Fibroblast of the conjunctiva (primary cell): Measurements from ENCODE around the gene BCAS3.
"Not testable (repeated sequence)": the region's sequence is repeated elsewhere in the genome, so short reads cannot be mapped to it uniquely, and the experiment has no call there.

Experiments used
- DNase-seq: peaks from one replicate; pipeline ENCODE4 v3.0.0-alpha.2; 2010; ENCODE audit warnings: low read depth

BCAS3 gene

DNA sequence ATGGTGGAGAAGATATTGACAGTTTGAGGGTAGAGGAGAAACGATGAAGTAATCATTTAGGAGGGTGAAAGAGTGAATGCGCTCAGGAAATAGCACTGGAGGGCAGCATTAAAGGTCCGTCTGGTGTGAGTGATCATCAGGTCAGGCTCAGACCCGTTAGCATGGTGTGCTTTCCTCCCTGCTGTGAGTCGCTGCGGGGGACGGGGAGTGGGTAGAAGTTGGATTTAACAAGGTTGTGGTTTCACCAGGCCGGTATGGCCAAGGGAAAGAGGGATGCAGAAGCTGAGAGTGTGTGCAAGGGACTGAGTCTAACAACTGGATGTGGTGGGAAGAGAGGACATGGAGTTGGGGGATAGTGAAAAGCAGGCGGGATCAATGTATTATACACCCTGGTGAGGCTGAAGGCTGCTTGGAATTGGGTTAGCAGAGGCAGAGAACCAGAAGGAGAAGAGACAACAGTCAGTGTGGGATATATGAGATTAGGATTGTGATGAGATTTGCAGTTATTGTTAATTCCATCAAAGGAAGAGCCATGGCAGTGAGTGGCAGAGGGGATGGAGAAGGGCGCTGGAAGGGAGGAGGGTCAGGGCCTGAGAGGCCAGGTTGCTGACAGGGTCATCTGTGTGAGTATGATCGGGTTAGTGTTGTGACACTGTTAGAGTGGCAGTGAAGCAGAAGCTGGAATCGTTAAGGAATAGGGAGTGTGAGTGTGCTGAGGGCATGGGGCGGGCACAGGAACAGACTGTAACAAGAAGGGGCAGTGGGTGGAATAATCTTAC lies 663.0 kb downstream of the BCAS3 start:
- no peak for DNase-seq

DNA sequence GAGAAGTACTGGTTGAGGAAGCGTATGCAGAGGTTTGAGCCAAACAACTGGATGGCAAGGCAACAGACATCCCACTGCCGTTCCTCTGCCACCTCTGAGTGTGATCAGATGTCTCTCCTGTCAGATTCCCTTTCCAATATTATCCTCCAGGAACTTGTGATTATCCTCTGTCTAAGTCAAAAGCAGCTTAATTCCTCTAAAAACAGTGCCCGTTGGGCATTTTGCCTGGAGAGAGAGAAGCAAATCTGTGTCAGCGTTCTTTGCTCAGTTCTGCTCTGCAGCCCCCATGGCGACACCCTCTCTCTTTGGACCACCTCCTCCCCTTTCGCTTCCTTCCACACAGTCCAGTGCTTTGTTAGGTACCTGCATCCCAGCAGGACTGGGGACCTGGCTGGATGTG lies 665.9 kb downstream of the BCAS3 start:
- DNase-seq, result no peak

DNA sequence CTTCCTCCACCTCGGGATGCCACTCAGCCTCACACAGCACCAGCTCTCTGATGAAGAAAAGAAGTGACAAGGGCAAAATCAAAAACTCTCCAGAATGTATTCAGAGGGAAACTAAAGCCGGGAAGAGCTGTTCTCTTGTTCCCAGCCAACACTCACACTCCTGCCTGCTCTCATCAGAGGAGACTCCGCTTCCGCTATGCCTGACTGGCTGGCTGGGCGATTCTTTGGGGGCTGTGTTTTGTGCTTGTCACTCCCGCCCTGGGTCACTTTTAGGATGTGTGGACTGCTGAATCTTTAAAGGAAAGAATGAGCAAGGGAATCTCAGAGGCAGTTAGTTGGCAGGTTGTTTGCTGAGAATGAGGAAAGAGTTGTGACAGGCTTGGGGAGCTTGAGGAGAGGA lies 667.4 kb downstream of the BCAS3 start:
- no peak for DNase-seq

DNA sequence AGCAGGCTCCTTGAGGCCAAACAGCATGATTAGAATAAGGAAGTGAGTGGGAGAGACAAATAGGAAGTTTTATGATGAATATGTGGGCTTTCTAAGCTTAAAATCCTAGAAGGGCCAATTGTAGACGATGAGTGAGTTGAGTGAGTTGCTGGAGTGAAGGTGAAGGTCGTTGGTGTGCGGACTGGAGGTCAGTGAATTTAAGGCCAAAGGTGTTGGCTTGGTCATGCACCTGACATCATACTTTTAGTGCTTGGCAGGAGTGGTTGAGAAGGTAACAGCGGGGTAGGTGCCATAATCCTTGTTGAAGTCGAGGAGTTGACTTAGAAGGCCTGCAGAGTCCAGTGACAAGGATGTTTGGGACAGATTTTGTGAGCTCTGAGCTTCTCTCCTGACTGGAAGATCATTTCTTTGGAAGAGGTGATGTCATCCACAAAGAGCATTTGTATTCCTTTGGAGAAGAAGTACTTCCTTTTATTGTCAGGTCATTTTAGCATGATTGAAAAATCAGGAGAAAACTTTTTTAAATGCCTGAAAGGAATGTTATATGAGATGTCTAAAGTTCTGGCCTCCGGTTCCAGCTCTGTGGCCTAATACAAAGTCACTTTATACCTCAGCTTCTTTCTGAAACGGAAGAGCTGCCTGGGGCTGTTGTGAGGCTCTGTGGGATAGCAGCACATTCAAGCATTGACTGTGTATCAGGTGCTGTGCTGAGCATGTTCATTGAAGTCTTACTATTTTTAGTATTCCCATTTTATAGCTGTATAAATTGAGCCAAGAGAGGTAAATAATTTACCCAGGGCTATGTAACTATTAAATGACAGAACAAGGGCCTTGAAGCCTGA lies 668.4 kb downstream of the BCAS3 start:
- DNase-seq, result no peak

DNA sequence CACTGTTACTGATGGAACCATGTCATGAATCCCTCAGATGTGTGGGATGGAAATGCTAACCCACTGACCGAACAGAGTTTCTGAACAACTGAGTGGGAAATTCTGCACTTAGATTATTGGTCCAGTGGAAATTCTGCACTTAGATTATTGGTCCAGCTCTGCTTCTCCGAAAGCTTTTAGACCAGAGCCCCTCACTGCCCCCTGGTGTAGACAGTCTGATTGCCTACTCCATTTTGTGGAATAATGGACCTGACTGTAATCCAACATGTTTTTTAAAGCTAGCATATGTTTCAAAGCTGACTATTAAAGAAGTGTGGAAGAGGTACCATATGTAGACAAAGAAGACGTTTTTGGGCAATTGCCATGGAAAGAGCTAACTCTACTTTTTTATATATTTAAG lies 671.7 kb downstream of the BCAS3 start:
- DNase-seq, result no peak

DNA sequence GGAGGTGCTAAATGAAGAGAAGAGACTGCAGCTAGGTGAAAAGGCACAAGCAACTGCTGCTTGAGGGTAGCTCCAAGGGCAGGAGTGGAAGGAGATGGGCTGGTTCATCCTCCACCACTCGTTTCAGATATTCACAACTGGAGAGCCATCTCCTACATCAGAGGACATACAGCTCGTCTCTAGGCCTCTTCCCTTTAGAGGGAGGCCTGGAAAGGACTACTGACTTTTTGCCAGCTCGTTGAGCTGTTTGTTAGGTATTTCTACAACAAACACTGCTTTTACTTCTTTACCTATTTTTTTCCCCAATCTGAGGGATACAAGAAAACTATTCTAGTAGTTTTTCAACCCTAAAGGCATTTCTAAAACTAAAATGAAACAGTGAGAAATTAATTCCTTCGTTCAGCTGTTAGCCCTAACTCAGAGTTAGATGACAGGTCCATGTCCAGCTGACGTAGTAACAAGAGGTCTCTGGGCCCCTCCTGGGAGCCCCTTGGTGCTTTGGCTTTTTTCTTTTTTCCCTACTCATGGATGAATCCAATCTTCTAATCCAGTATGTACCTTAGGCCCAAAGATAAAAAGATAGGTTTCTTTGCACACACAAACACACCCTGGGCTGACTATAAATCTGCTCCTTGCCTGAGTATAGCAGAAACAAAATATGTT lies 674.2 kb downstream of the BCAS3 start:
- no peak for DNase-seq

DNA sequence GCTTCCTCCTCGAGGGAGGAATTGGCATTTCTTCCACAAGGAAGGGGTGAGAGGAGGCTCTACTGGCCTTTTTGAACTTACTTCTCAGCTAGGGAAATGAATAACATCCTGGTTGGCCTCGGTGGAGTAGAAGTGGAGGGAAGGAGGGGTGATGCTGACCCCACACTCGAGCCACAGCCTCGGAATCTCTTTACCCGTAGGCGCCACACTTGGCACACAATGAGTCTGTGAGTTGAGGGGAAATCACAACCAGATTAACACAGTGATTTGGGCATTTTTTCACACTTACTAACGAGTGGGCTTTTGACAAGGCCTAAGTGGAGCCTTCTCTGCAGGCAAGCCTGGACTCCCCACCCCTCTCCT lies 674.7 kb downstream of the BCAS3 start:
- no peak for DNase-seq

DNA sequence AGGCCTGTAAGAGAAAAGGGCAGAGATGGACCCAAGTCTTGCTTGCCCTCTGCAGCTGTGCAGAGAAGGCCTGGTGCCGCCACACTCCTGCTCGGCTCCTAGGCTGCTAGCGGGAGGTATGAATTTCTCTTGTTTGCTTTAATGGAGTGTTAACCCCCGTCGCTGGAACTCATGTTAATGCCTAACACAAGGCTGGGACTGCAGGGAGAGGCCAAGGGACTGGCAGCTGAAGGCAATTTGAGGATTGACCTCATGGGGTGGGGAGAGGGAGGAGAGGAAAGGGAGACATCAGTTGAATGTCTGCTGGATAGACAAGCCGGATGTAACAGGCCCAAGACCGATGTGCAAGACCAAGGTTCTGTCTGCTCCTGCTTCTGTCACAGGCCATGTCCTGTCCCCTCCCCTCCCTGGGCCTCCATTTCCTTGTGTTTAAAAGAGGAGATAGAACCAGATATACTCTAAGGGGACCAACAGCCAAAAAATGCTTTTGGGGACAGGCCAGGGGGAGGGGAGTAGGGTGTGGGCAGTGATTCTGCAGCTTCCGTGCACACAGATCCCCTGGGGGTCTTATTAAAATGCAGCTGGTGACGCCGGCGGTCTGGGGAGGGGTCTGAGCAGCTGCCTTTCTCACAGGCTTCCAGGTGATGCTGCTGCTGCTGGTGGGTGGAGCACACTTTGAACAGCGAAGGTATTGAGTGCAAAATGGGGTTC lies 675.3 kb downstream of the BCAS3 start:
- no peak for DNase-seq

DNA sequence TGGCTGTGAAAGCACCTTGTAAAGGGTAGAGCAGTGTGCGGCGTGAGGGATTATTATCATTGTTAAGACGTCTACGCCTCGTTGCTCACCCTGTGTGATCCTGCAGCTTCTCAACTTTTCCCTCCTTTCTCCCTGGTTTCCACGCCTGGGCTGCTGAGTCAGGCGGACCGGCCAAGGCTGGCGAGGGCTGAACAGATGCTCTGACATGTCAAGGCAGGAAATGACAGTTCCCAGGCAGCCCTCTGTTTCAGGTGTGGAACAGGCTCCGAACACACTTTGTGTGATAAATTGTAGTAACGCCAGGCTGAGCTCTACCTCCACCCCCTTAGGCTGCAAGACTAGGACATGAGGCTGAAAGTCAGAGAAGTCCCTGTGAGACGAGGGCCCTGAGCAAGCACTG lies 676.0 kb downstream of the BCAS3 start:
- DNase-seq, result no peak

DNA sequence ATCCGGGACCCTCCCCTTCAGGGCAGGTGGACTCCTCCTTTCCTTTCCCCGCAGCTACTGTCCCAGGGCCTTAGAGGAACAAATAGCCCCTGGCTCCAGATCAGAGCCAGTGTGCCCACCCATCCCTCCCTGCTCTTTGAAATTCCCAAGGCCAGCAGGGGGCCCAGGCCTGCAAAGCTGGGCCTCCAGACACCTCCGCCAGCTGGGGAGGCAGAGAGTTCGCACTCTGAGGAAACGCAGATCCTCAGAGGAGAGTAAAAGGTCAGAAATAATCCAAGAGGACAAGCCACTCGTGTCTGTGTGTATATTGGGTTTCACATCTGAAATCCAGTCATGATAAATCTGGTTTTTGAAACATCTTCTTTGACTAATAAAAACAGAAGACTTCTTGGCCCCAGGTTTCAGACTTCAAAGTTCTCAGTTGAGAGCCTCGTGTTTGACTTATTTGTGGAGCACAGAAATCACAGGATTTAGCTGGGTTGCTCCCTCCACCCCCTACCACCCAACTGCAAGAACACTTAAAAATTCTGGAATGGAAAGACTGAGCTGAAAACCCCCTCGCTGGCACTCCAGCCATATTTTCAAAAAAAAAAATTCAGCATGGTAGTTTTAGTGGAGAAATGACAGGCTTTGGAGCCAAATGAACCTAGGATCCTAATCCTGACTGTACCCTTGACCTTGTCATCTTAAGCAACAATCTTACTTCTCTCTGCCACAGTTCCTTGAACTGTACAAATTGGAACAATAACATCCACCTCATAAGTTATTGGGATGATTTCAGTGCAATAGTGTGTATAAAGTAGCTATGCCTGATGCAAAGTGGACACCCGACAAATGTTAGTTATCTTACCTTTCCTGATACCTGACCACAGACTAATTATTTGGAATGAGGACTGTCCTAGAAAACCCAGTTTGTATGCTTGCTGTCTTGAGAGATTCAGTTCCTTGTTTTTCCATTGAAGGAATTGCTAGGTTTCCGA lies 677.5 kb downstream of the BCAS3 start:
- no peak for DNase-seq

DNA sequence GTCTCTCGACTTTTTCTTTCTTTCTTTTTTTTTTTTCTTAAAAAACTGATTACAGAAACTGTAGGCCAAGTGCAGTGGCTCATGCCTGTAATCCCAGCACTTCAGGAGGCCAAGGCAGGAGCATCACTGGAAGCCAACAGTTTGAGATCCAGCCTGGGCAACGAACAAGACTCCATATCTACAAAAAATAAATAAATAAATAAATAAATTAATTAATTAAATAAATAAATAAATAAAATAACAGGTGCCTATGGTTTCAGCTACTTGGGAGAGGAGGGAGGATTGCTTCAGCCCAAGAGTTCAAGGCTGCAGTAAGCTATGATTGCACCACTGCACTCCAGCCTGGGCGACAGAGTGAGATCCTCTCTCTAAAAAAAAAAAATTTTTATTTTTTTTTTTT lies 679.4 kb downstream of the BCAS3 start:
- DNase-seq, result not testable (repeated sequence)

DNA sequence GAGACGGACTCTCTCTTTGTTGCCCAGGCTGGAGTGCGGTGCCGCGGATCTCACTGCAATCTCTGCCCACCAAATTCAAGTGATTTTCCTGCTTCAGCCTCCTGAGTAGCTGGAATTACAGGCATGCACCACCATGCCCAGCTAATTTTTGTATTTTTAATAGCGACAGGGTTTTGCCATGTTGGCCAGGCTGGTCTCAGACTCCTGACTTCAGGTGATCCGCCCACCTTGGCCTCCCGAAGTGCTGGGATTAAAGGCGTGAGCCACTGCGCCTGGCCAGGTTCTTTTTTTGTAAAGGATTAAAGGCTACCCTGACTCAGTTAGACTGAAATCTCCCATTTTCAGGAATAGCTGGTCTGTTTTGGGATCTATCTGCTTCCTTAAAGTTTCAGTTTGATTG lies 681.9 kb downstream of the BCAS3 start:
- DNase-seq, result not testable (repeated sequence)

DNA sequence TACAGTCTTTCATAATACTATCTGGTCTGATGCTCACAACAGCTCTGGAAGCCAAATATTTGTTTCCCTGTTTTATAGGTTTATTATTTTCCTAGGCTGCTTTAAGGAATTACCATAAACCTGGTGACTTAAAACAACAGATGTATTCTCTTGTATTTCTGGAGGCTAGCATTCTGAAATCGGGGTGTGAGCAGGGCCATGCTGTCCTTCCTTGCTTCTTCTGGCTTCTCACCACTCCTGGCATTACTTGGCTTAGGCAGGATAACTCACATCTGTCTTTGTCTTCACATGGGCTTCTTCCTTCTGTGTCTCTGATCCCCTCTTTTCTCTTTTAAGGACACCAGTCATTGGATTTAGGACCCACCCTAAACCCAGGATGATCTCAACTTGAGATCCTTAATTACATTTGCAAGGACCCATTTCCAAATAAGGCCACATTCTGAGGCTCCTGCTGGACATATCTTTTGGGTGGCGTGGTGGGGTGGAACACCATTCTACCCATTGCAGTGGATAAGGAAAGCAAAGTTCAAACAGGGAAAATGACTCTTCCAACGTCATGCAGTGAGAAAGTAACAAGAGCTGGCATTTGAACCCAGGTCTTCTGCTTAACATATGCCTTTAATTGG lies 682.8 kb downstream of the BCAS3 start:
- DNase-seq, result no peak

DNA sequence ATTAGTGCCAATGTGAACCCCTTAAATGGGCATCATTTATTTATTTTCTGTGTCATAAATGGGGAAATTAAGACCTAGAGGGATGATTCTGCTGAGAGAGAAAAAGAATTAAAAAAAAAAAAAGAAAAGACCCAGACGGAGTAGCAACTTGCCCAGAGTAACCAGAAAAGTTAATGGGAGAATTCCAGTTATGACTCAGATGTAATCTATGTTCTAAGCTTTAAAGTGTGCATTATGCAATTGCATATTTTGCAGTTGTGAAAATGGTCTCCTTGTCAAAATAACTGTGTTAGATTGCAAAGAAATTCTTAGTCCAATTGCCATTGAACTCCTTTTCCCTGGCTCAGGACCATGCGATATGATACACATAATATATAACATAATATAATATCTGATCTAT lies 683.4 kb downstream of the BCAS3 start:
- peak; percentile 52 for DNase-seq

DNA sequence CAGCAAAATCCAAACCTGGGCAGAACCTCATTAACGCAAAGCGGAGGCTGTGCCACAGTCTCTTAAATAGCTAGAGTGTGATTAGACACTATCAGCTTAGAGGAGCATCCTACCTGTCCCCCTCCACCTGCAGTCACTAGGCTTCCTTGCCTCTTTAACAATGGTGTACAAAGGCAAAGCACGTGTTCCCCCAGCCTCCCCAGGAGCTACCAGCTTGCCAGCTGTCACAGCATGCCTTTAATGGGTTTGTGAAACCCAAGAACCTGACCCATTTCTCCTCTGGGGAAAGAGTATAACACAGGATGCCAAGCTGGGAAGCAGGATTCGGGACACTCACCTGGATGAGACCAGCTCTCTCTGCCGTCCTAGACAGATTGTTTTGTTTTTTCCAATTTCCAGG lies 684.7 kb downstream of the BCAS3 start:
- DNase-seq, result no peak

DNA sequence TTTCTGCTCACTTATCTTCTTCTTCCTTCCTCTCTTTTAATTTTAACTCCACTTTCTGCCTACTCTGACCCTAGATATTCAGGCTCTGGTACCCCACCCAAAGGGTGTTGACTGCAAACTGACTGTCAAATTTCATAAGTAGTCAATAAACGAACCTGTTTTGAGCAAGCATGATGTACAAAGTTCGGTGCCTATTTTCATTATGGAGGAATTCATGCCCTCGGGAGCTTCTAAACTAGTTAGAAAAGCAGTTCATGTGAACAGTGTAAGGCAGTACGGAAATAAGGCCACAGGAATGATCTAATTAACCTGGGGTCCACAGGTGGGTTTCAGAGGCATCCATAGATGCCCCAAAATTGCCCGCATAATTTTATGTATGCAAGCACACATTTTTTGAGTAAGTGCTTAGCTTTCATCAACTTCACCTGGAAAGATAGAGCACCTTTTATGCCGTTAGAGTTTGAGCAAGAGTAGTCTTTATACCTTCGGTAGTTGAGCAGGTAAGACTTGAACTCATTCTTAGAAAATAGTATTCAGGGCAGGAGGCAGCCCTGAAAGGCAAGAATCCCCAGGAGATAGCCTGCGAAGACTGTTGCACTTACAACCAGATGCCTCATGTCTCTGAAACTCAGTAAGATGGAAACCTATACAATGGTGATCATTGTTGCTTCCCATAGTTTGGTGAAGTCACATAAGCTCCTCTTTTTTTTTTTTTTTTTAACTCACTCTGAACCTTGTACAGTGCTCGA lies 685.4 kb downstream of the BCAS3 start:
- DNase-seq, result no peak

DNA sequence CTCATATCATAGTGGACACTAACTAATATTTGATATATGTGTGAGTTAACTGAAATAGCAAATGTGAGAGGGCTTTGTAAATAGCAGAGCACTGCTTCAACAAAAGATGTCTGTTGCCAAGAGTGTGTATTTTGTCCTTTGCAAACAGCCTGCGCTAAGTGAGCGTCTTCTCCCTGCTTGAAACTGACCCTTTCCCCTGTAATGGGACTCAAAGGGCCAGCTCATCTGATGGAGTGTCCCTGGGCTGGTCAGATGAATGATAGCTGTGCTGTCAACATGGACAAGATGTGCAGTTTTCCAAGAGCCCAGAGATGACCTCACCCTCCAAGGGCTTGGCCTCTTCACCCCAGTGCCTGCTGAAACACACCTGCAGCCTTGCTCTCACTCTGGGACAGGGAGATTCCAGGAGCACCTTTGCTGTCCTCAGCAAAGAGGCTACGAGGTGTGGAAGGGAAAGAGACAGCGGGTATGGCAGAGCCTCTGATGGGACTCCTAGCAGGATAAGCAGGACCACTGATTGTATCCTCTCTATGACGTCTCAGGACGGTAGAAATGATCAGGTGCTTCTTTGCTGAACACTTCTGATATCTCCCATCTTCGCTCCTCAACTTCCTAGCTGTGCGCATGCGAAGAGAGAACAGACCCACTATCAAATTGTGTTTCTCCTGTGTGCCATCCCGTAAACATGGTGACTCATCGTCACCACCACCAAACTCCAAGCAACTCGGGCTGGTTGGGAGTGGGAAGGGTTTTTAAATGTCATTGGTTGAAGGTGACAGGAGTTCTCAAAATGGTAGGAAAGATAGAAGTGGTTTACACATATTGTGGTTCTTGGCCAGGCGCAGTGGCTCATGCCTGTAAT lies 686.2 kb downstream of the BCAS3 start:
- no peak for DNase-seq

DNA sequence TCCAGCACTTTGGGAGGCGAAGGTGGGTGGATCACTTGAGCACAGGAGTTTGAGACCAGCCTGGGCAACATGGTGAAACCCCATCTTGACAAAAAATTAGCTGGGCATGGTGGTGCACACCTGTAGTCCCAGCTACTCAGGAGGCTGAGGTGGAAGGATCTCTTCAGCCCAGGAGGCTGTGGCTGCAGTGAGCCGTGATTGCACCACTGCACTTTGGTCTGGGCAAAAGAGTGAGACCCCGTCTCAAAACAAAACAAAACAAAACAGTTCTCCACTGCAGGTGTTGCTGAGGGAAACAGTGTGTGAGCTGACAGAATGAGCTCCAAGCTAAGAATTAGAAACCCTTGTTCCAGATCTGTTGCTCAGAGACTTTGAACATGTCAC lies 686.8 kb downstream of the BCAS3 start:
- DNase-seq, result no peak
